Measurements from ENCODE around the gene CNOT10.
"Not testable (repeated sequence)": the region's sequence is repeated elsewhere in the genome, so short reads cannot be mapped to it uniquely, and the experiment has no call there.

The CNOT10 gene

GRCh38 chr3:32684800-32685542, at the start of gene CNOT10:
CNOT10 (plus strand) TSS chr3:32685188; CDS start chr3:32685461, 273 bp downstream.
- peak; percentile 95 for DNase-seq (ENCODE audit: low read depth)

- DNase-seq (ENCODE audit: low read depth): no peak
Observed at GRCh38 chr3:32640939-32641338, 44.0 kb upstream of the CNOT10 start.

- DNase-seq (ENCODE audit: low read depth): peak; percentile 66
Observed at GRCh38 chr3:32641356-32641755, 43.6 kb upstream of the CNOT10 start.

- DNase-seq (ENCODE audit: low read depth): no peak
Observed at GRCh38 chr3:32643354-32643753, 41.6 kb upstream of the CNOT10 start.

- no peak for DNase-seq (ENCODE audit: low read depth)
Observed at GRCh38 chr3:32643816-32644215, 41.2 kb upstream of the CNOT10 start.

GRCh38 chr3:32644380-32644779, 40.6 kb upstream of the CNOT10 start:
- DNase-seq (ENCODE audit: low read depth): no peak

GRCh38 chr3:32646761-32647160, 38.2 kb upstream of the CNOT10 start:
- DNase-seq (ENCODE audit: low read depth): peak; percentile 63

GRCh38 chr3:32652337-32653100, 32.5 kb upstream of the CNOT10 start:
- not testable (repeated sequence) for DNase-seq (ENCODE audit: low read depth)

- no peak for DNase-seq (ENCODE audit: low read depth)
Observed at GRCh38 chr3:32655167-32655566, 29.8 kb upstream of the CNOT10 start.

- DNase-seq (ENCODE audit: low read depth): no peak
Observed at GRCh38 chr3:32660634-32661033, 24.4 kb upstream of the CNOT10 start.

- DNase-seq (ENCODE audit: low read depth): no peak
Observed at GRCh38 chr3:32662647-32663046, 22.3 kb upstream of the CNOT10 start.

- peak; percentile 62 for DNase-seq (ENCODE audit: low read depth)
Observed at GRCh38 chr3:32664630-32665075, 20.3 kb upstream of the CNOT10 start.

GRCh38 chr3:32667072-32667582, 17.9 kb upstream of the CNOT10 start:
- DNase-seq (ENCODE audit: low read depth): no peak

- DNase-seq (ENCODE audit: low read depth): not testable (repeated sequence)
Observed at GRCh38 chr3:32669226-32669625, 15.8 kb upstream of the CNOT10 start.

GRCh38 chr3:32673730-32674129, 11.3 kb upstream of the CNOT10 start:
- not testable (repeated sequence) for DNase-seq (ENCODE audit: low read depth)

GRCh38 chr3:32675164-32675563, 9.8 kb upstream of the CNOT10 start:
- DNase-seq (ENCODE audit: low read depth): no peak

GRCh38 chr3:32675650-32676049, 9.3 kb upstream of the CNOT10 start:
- DNase-seq (ENCODE audit: low read depth): no peak

GRCh38 chr3:32681811-32682210, 3.2 kb upstream of the CNOT10 start:
- no peak for DNase-seq (ENCODE audit: low read depth)

- peak; percentile 26 for DNase-seq (ENCODE audit: low read depth)
Observed at GRCh38 chr3:32684029-32684799, 774 bp upstream of the CNOT10 start.

- DNase-seq (ENCODE audit: low read depth): no peak
Observed at GRCh38 chr3:32685543-32686185, 676 bp downstream of the CNOT10 start.

GRCh38 chr3:32686713-32687112, 1.7 kb downstream of the CNOT10 start:
- DNase-seq (ENCODE audit: low read depth): no peak

GRCh38 chr3:32691847-32692246, 6.9 kb downstream of the CNOT10 start:
- DNase-seq (ENCODE audit: low read depth): no peak

Measured in EH (cell line).